Neural cell (in vitro differentiated cells): Measurements from ENCODE around the gene SLC24A3. TPM values are rescaled to one million over a fixed set of nuclear protein-coding genes. Genes with fewer than 3 reads are reported as not detected.

Source experiments
- H2AFZ ChIP-seq: fragments of 200-600, 300-800 bp; sonication (generic), shearing (Covaris generic); 2 replicates; pipeline ENCODE4 v1.6.0; 2014; ENCODE audit warnings: low read depth, mild to moderate bottlenecking, antibody characterized with exemption, low read length, moderate library complexity
- H3F3A ChIP-seq: fragments of 200-600 bp; shearing (Covaris generic); 2 replicates; pipeline ENCODE4 v1.6.1; 2016; ENCODE audit warnings: mild to moderate bottlenecking, moderate library complexity, mixed read lengths, antibody characterized with exemption, low read length; ENCODE audit not compliant: insufficient read depth, poor library complexity, severe bottlenecking
- H3K27ac ChIP-seq: fragments of 200-600, 300-800 bp; sonication (generic), shearing (Covaris generic); 2 replicates; pipeline ENCODE4 v1.5.1; 2014; ENCODE audit warnings: mild to moderate bottlenecking, low read length, moderate library complexity
- H3K27me3 ChIP-seq: fragments of 300-800, 200-600 bp; sonication (generic), shearing (Covaris generic); 2 replicates; pipeline ENCODE4 v1.6.0; 2014; ENCODE audit warnings: mild to moderate bottlenecking, low read depth, low read length, moderate library complexity; ENCODE audit not compliant: insufficient read depth
- H3K36me3 ChIP-seq: fragments of 300-800, 200-600 bp; sonication (generic), shearing (Covaris generic); 2 replicates; pipeline ENCODE4 v1.5.1; 2014; ENCODE audit warnings: mild to moderate bottlenecking, antibody characterized with exemption, low read length, moderate library complexity; ENCODE audit not compliant: insufficient read depth
- H3K4me2 ChIP-seq: fragments of 300-800, 200-600 bp; sonication (generic), shearing (Covaris generic); 2 replicates; pipeline ENCODE4 v1.6.0; 2014; ENCODE audit warnings: mild to moderate bottlenecking, low read length
- H3K4me3 ChIP-seq: fragments of 300-800, 200-600 bp; sonication (generic), shearing (Covaris generic); 2 replicates; pipeline ENCODE4 v1.5.1; 2014; ENCODE audit warnings: mild to moderate bottlenecking, low read length, moderate library complexity
- H3K79me2 ChIP-seq: fragments of 200-600 bp; shearing (Covaris generic); replicated peaks from 2 replicates; pipeline ENCODE4 v1.6.0; 2014; ENCODE audit warnings: mild to moderate bottlenecking, low read length, moderate library complexity; ENCODE audit not compliant: insufficient read depth
- H3K9ac ChIP-seq: fragments of 300-800, 200-600 bp; sonication (generic), shearing (Covaris generic); 2 replicates; pipeline ENCODE4 v1.6.1; 2016; ENCODE audit warnings: mild to moderate bottlenecking, low read length, mixed read lengths
- H3K9me2 ChIP-seq: fragments of 200-600 bp; shearing (Covaris generic); 2 replicates; pipeline ENCODE4 v1.6.1; 2016; ENCODE audit warnings: mild to moderate bottlenecking, low read length, mixed read lengths; ENCODE audit not compliant: insufficient read depth
- H3K9me3 ChIP-seq: fragments of 200-600, 300-800 bp; sonication (generic), shearing (Covaris generic); 2 replicates; pipeline ENCODE4 v1.6.1; 2016; ENCODE audit warnings: mild to moderate bottlenecking, mixed run types, low read length, moderate library complexity, mixed read lengths
- H4K20me1 ChIP-seq: fragments of 200-600 bp; shearing (Covaris generic); 2 replicates; pipeline ENCODE4 v1.6.1; 2016; ENCODE audit warnings: mild to moderate bottlenecking, mixed run types; ENCODE audit not compliant: insufficient read depth
- CTCF ChIP-seq: fragments of 450-650 bp; IDR thresholded peaks from 2 replicates; pipeline ENCODE4 v1.5.1; 2014; ENCODE audit warnings: antibody characterized with exemption, mild to moderate bottlenecking, moderate library complexity; ENCODE audit not compliant: poor library complexity, severe bottlenecking
- EP300 ChIP-seq: fragments of 450-650 bp; conservative IDR thresholded peaks from 2 replicates; pipeline ENCODE4 v1.6.1; 2014; ENCODE audit warnings: antibody characterized with exemption, mild to moderate bottlenecking, moderate library complexity; ENCODE audit not compliant: poor library complexity, severe bottlenecking
- EZH2 ChIP-seq: fragments of 200-600, 300-800 bp; shearing (Covaris generic), sonication (generic); IDR thresholded peaks from 2 replicates; pipeline ENCODE4 v1.6.1; 2014; ENCODE audit warnings: antibody characterized with exemption, low read length, borderline replicate concordance, mild to moderate bottlenecking; ENCODE audit not compliant: insufficient read depth, poor library complexity, severe bottlenecking
- MXI1 ChIP-seq: fragments of 450-650 bp; conservative IDR thresholded peaks from 2 replicates; pipeline ENCODE4 v1.6.1; 2014; ENCODE audit warnings: antibody characterized with exemption, mild to moderate bottlenecking; ENCODE audit not compliant: poor library complexity, severe bottlenecking
- POLR2AphosphoS5 ChIP-seq: IDR thresholded peaks from 2 replicates; pipeline ENCODE4 v1.6.1; 2012
- RAD21 ChIP-seq: fragments of 450-650 bp; conservative IDR thresholded peaks from 2 replicates; pipeline ENCODE4 v1.6.1; 2014; ENCODE audit warnings: antibody characterized with exemption, mild to moderate bottlenecking, moderate library complexity
- REST ChIP-seq: IDR thresholded peaks from 2 replicates; pipeline ENCODE4 v1.6.1; 2012; ENCODE audit warnings: borderline replicate concordance
- SMC3 ChIP-seq: fragments of 450-650 bp; conservative IDR thresholded peaks from 2 replicates; pipeline ENCODE4 v1.6.1; 2014; ENCODE audit warnings: antibody characterized with exemption, mild to moderate bottlenecking, moderate library complexity; ENCODE audit not compliant: poor library complexity
- TAF1 ChIP-seq: IDR thresholded peaks from 2 replicates; pipeline ENCODE4 v1.6.1; 2012; ENCODE audit warnings: low read depth
- polyA plus RNA-seq: library from polyadenylated mRNA; depleted of rRNA; stranded (reverse); fragments of >200 nt; gene quantifications from 2 replicates; pipeline ENCODE4 v1.2.3, GENCODE V29; 2014

Gene SLC24A3
- polyA plus RNA-seq, 1 donor from 2014 or later = 6.5 TPM

GRCh38 chr20:19320005-19320404, 107.6 kb downstream of the SLC24A3 start:
- H3K4me2 ChIP-seq = no peak overlapping the region
- H3K27me3 ChIP-seq = no peaks in the 10 kb centered on the region
- TF ChIP-seq EP300 (no peak), CTCF (no peak), SMC3 (no peak), REST (no peak), RAD21 (no peak)
- no peaks in the 10 kb centered on the region for H3F3A ChIP-seq
- H3K27ac ChIP-seq = no peak overlapping the region
- no peaks in the 10 kb centered on the region for H4K20me1 ChIP-seq
- H3K4me3 ChIP-seq = no peak overlapping the region
- H3K36me3 ChIP-seq = no peaks in the 10 kb centered on the region
- H3K9me2 ChIP-seq = no peaks in the 10 kb centered on the region
- no peaks in the 10 kb centered on the region for H3K9me3 ChIP-seq
- no peak overlapping the region for H3K9ac ChIP-seq
- H3K79me2 ChIP-seq = no peaks in the 10 kb centered on the region
- H2AFZ ChIP-seq = no peak overlapping the region

GRCh38 chr20:19321176-19321575, 108.7 kb downstream of the SLC24A3 start:
- no peak overlapping the region for H3K9ac ChIP-seq
- no peak overlapping the region for H2AFZ ChIP-seq
- no peak for TF ChIP-seq EZH2
- no peak for TF ChIP-seq MXI1
- TF ChIP-seq EP300 = no peak
- TF ChIP-seq REST = no peak
- no peak for TF ChIP-seq TAF1
- no peak for TF ChIP-seq CTCF
- no peak for TF ChIP-seq RAD21
- TF ChIP-seq POLR2AphosphoS5 = no peak
- no peak for TF ChIP-seq SMC3

More at GRCh38 chr20:19321176-19321575, 108.7 kb downstream of the SLC24A3 start:
- Histone ChIP-seq H3K4me3 (no peak overlapping the region), H3K79me2 (no peaks in the 10 kb centered on the region), H3K4me2 (no peak overlapping the region), H3K27ac (no peak overlapping the region), H3K27me3 (no peaks in the 10 kb centered on the region), H4K20me1 (no peaks in the 10 kb centered on the region), H3K9me2 (no peaks in the 10 kb centered on the region), H3F3A (no peaks in the 10 kb centered on the region), H3K36me3 (no peaks in the 10 kb centered on the region), H3K9me3 (no peaks in the 10 kb centered on the region)
